AG04450 (cell line): ENCODE data around the gene GID4. TPM values are rescaled to one million over a fixed set of nuclear protein-coding genes. Genes with fewer than 3 reads are reported as not detected.
A peak's percentile ranks its signal among the peaks of the same experiment; 100 is the strongest.

Experiments
- CTCF ChIA-PET: fragments of 300-600, 350-600 bp; formaldehyde crosslinking; extraction: SDS; loops from one replicate; lab custom pipeline; 2022; ENCODE audit warnings: antibody characterized with exemption, inconsistent platforms; lab: Charles Lee
- POLR2A ChIA-PET: fragments of 350-600 bp; formaldehyde crosslinking; extraction: SDS; loops from one replicate; lab custom pipeline; 2021; ENCODE audit warnings: antibody characterized with exemption, inconsistent platforms; lab: Yijun Ruan, JAX
- DNase-seq: peaks from one replicate; pipeline ENCODE4 v3.0.0-alpha.2; 2011; ENCODE audit warnings: low read depth, low spot score
- H3K27ac ChIP-seq: one replicate; pipeline ENCODE4 v1.5.1; 2012; ENCODE audit warnings: low read depth, low read length, control low read depth
- H3K27me3 ChIP-seq: one replicate; pipeline ENCODE4 v1.6.0; 2012; ENCODE audit warnings: low read length; ENCODE audit not compliant: control insufficient read depth, insufficient read depth
- H3K4me3 ChIP-seq: 2 replicates; pipeline ENCODE4 v1.5.1; 2011; ENCODE audit warnings: mild to moderate bottlenecking, low read depth, low read length, control low read depth
- H3K9me3 ChIP-seq: 2 replicates; pipeline ENCODE4 v1.5.1; 2012; ENCODE audit warnings: low read length; ENCODE audit not compliant: control insufficient read depth, insufficient read depth
- polyA plus RNA-seq: library from polyadenylated mRNA; depleted of rRNA; stranded (reverse); fragments of >200 nt; gene quantifications from 2 replicates; pipeline ENCODE4 v1.2.3, GENCODE V29; 2011
- TF ChIP-seq, protein P1 (sequence below): IDR thresholded peaks from 2 replicates; pipeline ENCODE4 v1.5.1; 2011; ENCODE audit warnings: low read depth, low read length, control low read depth, inconsistent platforms

Gene GID4
- polyA plus RNA-seq, 1 experiment: 7.6 TPM

DNA sequence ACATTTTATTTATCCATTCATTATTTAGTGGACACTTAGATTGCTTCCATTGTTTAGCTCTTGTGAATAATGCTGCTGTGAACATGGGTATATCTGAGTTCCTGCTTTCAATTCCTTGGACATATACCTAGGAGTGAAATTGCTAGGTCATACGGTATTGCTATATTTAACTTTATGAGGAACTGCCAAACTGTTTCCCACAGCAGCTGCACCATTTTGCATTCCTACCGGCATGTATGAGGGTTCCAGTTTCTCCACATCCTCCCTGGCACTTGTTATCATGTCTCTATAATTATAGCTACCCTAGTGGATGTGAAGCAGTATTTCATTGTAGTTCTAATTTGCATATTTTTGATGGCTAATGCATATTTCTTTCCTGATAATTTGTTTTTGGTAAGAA, 24.8 kb downstream of the GID4 start:
- Histone ChIP-seq H3K27ac (no peak overlapping the region), H3K4me3 (no peak overlapping the region), H3K9me3 (no peaks in the 10 kb centered on the region), H3K27me3 (no peaks in the 10 kb centered on the region)
- TF ChIP-seq, protein P1, sequence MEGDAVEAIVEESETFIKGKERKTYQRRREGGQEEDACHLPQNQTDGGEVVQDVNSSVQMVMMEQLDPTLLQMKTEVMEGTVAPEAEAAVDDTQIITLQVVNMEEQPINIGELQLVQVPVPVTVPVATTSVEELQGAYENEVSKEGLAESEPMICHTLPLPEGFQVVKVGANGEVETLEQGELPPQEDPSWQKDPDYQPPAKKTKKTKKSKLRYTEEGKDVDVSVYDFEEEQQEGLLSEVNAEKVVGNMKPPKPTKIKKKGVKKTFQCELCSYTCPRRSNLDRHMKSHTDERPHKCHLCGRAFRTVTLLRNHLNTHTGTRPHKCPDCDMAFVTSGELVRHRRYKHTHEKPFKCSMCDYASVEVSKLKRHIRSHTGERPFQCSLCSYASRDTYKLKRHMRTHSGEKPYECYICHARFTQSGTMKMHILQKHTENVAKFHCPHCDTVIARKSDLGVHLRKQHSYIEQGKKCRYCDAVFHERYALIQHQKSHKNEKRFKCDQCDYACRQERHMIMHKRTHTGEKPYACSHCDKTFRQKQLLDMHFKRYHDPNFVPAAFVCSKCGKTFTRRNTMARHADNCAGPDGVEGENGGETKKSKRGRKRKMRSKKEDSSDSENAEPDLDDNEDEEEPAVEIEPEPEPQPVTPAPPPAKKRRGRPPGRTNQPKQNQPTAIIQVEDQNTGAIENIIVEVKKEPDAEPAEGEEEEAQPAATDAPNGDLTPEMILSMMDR: no peak
- CTCF ChIA-PET: no interaction called here
- POLR2A ChIA-PET: no interaction called here
- no peak for DNase-seq

DNA sequence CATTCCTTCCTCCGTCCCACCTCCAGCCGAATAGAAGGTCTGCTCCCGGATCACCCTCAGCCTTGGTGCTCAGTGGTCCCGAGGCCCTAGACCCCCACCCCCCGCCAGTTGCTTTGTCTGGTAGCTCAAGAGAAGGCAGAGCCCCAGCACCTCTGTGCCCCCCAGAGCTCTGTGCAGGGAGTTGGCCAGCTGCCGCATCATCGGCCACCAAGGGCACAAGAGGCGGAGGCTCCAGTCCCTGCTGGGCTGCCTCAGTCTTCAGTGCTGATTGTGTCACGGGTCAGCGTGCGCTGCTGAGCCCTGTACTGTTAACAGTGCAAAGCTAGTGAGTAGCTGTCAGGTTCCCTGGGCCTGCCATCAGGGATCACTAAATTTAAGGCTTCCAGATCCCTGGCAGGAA, 26.3 kb downstream of the GID4 start:
- TF ChIP-seq, protein P1: no peak
- POLR2A ChIA-PET: no interaction called here
- DNase-seq: no peak
- Histone ChIP-seq H3K27me3 (no peaks in the 10 kb centered on the region), H3K27ac (no peak overlapping the region), H3K9me3 (no peaks in the 10 kb centered on the region), H3K4me3 (no peak overlapping the region)
- CTCF ChIA-PET: no interaction called here

DNA sequence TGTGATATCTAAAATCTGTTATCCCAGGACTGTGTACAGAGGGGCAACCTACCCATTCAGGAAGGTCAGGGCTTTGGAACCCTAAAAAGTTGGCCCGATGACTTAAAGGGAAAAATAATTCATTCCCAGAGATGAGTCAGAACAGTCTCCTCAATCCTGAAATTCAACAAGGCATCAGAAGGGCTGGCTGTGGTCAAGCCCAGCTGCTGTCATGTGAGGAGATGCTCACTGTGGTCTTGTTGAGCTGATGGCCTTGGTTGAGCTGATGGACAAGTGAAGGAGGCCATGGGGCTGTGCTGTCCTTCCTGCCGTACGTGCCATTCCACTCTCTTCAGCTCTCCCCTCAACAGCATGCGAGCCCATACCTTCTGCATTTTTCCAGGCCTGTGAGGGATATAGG, 27.7 kb downstream of the GID4 start:
- Histone ChIP-seq H3K4me3 (no peak overlapping the region), H3K27me3 (no peaks in the 10 kb centered on the region), H3K9me3 (no peaks in the 10 kb centered on the region), H3K27ac (peak overlapping the region; percentile 21)
- CTCF ChIA-PET: no interaction called here
- TF ChIP-seq, protein P1: no peak
- POLR2A ChIA-PET: no interaction called here
- no peak for DNase-seq

DNA sequence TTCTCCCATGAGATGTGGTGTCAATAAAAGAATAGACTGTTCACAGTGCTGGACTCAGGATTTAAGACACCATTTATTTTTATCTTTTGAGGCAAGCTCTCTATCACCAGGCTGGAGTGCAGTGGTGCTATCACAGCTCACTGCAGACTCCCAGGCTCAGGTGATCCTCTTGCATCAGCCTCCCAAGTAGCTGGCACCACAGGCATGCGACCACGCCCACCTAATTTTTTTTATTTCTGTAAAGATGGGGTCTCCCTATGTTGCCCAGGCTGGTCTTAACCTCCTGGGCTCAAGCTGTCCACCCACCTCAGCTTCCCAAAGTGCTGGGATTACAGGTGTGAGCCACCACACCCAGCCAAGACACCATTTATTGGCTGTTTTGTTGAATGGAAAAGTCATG, 29.9 kb downstream of the GID4 start:
- H3K27ac ChIP-seq: no peak overlapping the region
- POLR2A ChIA-PET: no interaction called here
- no peak overlapping the region for H3K4me3 ChIP-seq
- CTCF ChIA-PET: interaction anchor here (0.6 kb wide), 1 partner anchor 9 kb away, joined by 6 read pairs; no protein-coding TSS in a partner anchor
- no peaks in the 10 kb centered on the region for H3K27me3 ChIP-seq
- no peaks in the 10 kb centered on the region for H3K9me3 ChIP-seq
- DNase-seq: no peak
- TF ChIP-seq, protein P1: no peak

DNA sequence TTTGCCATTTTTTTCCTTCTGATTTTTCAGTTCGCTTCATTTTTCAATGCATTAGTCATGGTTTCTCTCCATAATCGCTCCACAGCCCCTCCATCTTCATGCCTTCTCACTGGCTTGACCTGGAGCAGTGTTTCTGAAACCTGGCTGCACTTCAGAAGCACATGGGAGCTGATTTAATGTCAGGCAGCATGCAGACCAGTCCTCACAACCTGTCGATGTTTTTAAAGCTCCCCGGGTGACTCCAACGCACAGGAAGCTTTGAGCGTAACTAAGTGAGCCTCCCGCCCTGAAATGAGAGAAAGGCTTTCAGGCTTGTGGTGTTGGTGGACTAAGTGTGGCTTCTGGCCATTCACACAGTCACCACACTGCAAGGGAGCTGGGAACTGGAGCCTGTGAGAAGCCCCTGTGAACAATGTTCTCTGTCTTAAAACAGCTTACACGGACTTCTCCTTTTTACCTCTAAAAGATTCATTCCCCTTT, 31.7 kb downstream of the GID4 start:
- TF ChIP-seq, protein P1: no peak
- ChIA-PET CTCF (no interaction called here), POLR2A (no interaction called here)
- peak overlapping the region; percentile 34 for H3K4me3 ChIP-seq
- no peaks in the 10 kb centered on the region for H3K27me3 ChIP-seq
- H3K27ac ChIP-seq: peak overlapping the region; percentile 55
- peak; percentile 3 for DNase-seq
- no peaks in the 10 kb centered on the region for H3K9me3 ChIP-seq
